OCI-LY3 (cell line): ENCODE results near the gene HSF2BP.

Source experiments
- EZH2phosphoT487 ChIP-seq: fragments of 200-600 bp; shearing (Covaris generic); IDR thresholded peaks from 2 replicates; pipeline ENCODE4 v1.6.1; 2018; ENCODE audit warnings: antibody characterized with exemption, mixed run types, low read depth
- TF ChIP-seq, protein P1 (sequence below): fragments of 200-600, 300-600 bp; sonication (generic); IDR thresholded peaks from 2 replicates; pipeline ENCODE4 v1.5.1; 2014; ENCODE audit warnings: antibody characterized with exemption, low read length, low read depth

GRCh38 chr21:43669828-43670605 is 10.7 kb upstream of the HSF2BP start:
- TF ChIP-seq EZH2phosphoT487 = no peak
- TF ChIP-seq, protein P1, sequence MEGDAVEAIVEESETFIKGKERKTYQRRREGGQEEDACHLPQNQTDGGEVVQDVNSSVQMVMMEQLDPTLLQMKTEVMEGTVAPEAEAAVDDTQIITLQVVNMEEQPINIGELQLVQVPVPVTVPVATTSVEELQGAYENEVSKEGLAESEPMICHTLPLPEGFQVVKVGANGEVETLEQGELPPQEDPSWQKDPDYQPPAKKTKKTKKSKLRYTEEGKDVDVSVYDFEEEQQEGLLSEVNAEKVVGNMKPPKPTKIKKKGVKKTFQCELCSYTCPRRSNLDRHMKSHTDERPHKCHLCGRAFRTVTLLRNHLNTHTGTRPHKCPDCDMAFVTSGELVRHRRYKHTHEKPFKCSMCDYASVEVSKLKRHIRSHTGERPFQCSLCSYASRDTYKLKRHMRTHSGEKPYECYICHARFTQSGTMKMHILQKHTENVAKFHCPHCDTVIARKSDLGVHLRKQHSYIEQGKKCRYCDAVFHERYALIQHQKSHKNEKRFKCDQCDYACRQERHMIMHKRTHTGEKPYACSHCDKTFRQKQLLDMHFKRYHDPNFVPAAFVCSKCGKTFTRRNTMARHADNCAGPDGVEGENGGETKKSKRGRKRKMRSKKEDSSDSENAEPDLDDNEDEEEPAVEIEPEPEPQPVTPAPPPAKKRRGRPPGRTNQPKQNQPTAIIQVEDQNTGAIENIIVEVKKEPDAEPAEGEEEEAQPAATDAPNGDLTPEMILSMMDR = no peak
